MM.1S (cell line): ENCODE results near the gene TNIK.

ENCODE experiments used
- DNase-seq: peaks from one replicate; pipeline ENCODE4 v3.0.0-alpha.2; 2015
- H2AFZ ChIP-seq: fragments of 300-600 bp; sonication (generic); 2 replicates; pipeline ENCODE4 v1.6.0; 2016; ENCODE audit warnings: antibody characterized with exemption, low read length
- H3F3A ChIP-seq: fragments of 300-600 bp; sonication (generic); 2 replicates; pipeline ENCODE4 v1.6.1; 2016; ENCODE audit warnings: mild to moderate bottlenecking, antibody characterized with exemption, low read length, moderate library complexity, mixed read lengths; ENCODE audit not compliant: insufficient read depth
- H3K27ac ChIP-seq: fragments of 300-600 bp; sonication (generic); 2 replicates; pipeline ENCODE4 v1.5.1; 2016; ENCODE audit warnings: mild to moderate bottlenecking, low read length
- H3K27me3 ChIP-seq: fragments of 300-600 bp; sonication (generic); replicated peaks from 2 replicates; pipeline ENCODE4 v1.6.0; 2016; ENCODE audit warnings: low read length; ENCODE audit not compliant: insufficient read depth
- H3K36me3 ChIP-seq: fragments of 300-600 bp; sonication (generic); replicated peaks from 2 replicates; pipeline ENCODE4 v1.6.1; 2016; ENCODE audit warnings: mild to moderate bottlenecking, low read length, mixed read lengths; ENCODE audit not compliant: insufficient read depth
- H3K4me1 ChIP-seq: fragments of 300-600 bp; sonication (generic); 2 replicates; pipeline ENCODE4 v1.6.1; 2016; ENCODE audit warnings: low read length, mixed read lengths
- H3K4me2 ChIP-seq: fragments of 300-600 bp; sonication (generic); 2 replicates; pipeline ENCODE4 v1.6.0; 2016; ENCODE audit warnings: low read depth, low read length
- H3K4me3 ChIP-seq: fragments of 300-600 bp; sonication (generic); 2 replicates; pipeline ENCODE4 v1.5.1; 2016; ENCODE audit warnings: low read length, mixed read lengths
- H3K79me2 ChIP-seq: fragments of 300-600 bp; sonication (generic); 2 replicates; pipeline ENCODE4 v1.6.1; 2016; ENCODE audit warnings: mixed run types, low read length, mixed read lengths
- H3K9ac ChIP-seq: fragments of 300-600 bp; sonication (generic); 2 replicates; pipeline ENCODE4 v1.6.1; 2016; ENCODE audit warnings: low read length, mixed read lengths
- H3K9me2 ChIP-seq: fragments of 300-600 bp; sonication (generic); replicated peaks from 2 replicates; pipeline ENCODE4 v1.6.1; 2016; ENCODE audit warnings: mild to moderate bottlenecking, low read length, mixed read lengths; ENCODE audit not compliant: insufficient read depth
- H3K9me3 ChIP-seq: fragments of 300-600 bp; sonication (generic); replicated peaks from 2 replicates; pipeline ENCODE4 v1.6.1; 2016; ENCODE audit warnings: mild to moderate bottlenecking, low read length, mixed read lengths; ENCODE audit not compliant: insufficient read depth
- H4K20me1 ChIP-seq: fragments of 300-600 bp; sonication (generic); 2 replicates; pipeline ENCODE4 v1.6.1; 2016; ENCODE audit warnings: mild to moderate bottlenecking, low read length, moderate library complexity, mixed read lengths; ENCODE audit not compliant: insufficient read depth
- EZH2 ChIP-seq: fragments of 300-600 bp; sonication (generic); optimal IDR thresholded peaks from 2 replicates; pipeline ENCODE3; 2017; ENCODE audit warnings: low read depth, mild to moderate bottlenecking, antibody characterized with exemption, low read length, mixed read lengths
- EZH2phosphoT487 ChIP-seq: fragments of 300-600 bp; sonication (generic); IDR thresholded peaks from 2 replicates; pipeline ENCODE4 v1.6.1; 2018; ENCODE audit warnings: antibody characterized with exemption, low read length
- TF ChIP-seq, protein P1 (sequence below): fragments of 300-600 bp; sonication (generic); IDR thresholded peaks from 2 replicates; pipeline ENCODE4 v1.5.1; 2016; ENCODE audit warnings: antibody characterized with exemption, low read length, mixed read lengths

The TNIK gene

DNA sequence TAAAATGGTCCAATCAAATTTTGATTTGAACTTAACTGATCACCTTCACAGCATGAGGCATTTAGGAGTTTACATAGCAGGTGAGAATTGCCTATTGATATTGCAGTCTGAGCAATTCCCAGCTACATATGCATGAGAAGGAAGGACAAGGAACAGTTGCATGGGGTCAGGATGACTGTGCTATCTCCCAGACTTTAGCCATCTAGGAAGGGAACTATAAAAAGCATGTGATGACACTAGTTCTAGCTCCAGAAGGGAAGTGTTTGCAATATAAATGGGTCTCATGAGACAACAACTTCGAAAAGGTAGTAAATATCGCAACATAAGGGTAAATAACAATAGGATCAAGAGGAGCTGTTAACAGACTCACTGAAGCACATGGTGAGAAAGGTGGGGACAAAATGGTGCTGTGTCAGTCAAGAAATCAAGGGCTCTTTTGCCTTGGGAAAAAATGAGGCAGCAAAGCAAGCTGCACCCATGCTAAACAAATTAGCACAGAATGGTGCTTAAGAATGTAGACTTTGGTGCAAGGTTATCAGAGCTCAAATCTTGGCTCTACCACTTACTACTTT is 343.3 kb downstream of the TNIK start:
- no peak overlapping the region for H2AFZ ChIP-seq
- no peak for DNase-seq
- TF ChIP-seq EZH2 (no peak), EZH2phosphoT487 (no peak)
- TF ChIP-seq, protein P1, sequence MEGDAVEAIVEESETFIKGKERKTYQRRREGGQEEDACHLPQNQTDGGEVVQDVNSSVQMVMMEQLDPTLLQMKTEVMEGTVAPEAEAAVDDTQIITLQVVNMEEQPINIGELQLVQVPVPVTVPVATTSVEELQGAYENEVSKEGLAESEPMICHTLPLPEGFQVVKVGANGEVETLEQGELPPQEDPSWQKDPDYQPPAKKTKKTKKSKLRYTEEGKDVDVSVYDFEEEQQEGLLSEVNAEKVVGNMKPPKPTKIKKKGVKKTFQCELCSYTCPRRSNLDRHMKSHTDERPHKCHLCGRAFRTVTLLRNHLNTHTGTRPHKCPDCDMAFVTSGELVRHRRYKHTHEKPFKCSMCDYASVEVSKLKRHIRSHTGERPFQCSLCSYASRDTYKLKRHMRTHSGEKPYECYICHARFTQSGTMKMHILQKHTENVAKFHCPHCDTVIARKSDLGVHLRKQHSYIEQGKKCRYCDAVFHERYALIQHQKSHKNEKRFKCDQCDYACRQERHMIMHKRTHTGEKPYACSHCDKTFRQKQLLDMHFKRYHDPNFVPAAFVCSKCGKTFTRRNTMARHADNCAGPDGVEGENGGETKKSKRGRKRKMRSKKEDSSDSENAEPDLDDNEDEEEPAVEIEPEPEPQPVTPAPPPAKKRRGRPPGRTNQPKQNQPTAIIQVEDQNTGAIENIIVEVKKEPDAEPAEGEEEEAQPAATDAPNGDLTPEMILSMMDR, result no peak
- no peak overlapping the region for H3K9ac ChIP-seq
- no peaks in the 10 kb centered on the region for H3K27me3 ChIP-seq
- H3K79me2 ChIP-seq, result no peaks in the 10 kb centered on the region
- H3K9me2 ChIP-seq, result no peaks in the 10 kb centered on the region
- no peaks in the 10 kb centered on the region for H3F3A ChIP-seq
- no peak overlapping the region for H3K4me2 ChIP-seq
- no peaks in the 10 kb centered on the region for H4K20me1 ChIP-seq
- H3K9me3 ChIP-seq, result no peaks in the 10 kb centered on the region
- no peaks in the 10 kb centered on the region for H3K36me3 ChIP-seq
- no peak overlapping the region for H3K27ac ChIP-seq
- H3K4me1 ChIP-seq, result no peaks in the 10 kb centered on the region
- H3K4me3 ChIP-seq, result no peak overlapping the region

DNA sequence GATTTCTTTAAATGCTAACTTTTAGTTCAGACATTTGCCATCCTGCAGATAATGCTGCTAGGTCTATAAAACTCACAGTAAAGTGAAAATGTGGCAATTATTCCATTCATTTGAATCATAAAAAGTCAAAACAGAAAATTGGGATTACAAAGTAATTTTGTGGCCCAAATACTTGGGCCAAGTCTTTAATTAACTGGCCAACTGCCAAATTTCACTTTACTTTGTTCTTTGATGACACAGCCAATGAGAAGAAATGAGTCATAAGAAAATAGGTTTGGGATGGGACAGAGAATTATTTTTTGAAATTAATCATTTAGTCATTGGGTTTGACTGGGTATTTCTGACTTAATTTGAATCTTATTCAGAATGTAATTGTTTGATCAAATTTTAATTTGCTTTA is 343.8 kb downstream of the TNIK start:
- TF ChIP-seq, protein P1, result no peak
- no peak for TF ChIP-seq EZH2phosphoT487
- no peaks in the 10 kb centered on the region for H3K9me3 ChIP-seq
- H3K9ac ChIP-seq, result no peak overlapping the region
- no peaks in the 10 kb centered on the region for H3F3A ChIP-seq
- no peak for DNase-seq
- H3K4me3 ChIP-seq, result no peak overlapping the region
- H4K20me1 ChIP-seq, result no peaks in the 10 kb centered on the region
- no peaks in the 10 kb centered on the region for H3K27me3 ChIP-seq
- H2AFZ ChIP-seq, result no peak overlapping the region
- H3K36me3 ChIP-seq, result no peaks in the 10 kb centered on the region
- no peak overlapping the region for H3K27ac ChIP-seq
- no peaks in the 10 kb centered on the region for H3K79me2 ChIP-seq
- H3K9me2 ChIP-seq, result no peaks in the 10 kb centered on the region
- no peak overlapping the region for H3K4me2 ChIP-seq
- H3K4me1 ChIP-seq, result no peaks in the 10 kb centered on the region

DNA sequence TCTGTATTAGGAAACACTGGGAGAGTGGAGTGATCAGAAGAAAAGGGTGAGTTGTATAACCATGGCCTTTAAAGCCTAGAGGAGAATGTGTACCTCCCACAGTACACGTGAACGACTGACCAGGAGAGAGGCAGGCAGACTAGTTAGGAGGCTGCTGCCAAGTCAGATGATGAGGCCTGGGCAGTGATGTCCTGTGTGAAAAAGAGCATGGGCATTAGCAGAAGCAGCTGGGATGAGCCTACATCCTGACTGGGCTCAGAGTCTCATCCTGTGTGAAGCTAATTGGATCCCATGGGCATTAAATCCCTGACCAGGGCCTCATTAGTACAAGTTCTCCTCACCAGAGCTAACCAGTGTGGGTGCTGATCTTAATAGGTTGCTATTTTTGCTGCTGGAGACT is 344.5 kb downstream of the TNIK start:
- H3K4me3 ChIP-seq, result no peak overlapping the region
- no peaks in the 10 kb centered on the region for H4K20me1 ChIP-seq
- no peak overlapping the region for H3K4me2 ChIP-seq
- H3K27ac ChIP-seq, result no peak overlapping the region
- H2AFZ ChIP-seq, result no peak overlapping the region
- H3F3A ChIP-seq, result no peaks in the 10 kb centered on the region
- no peaks in the 10 kb centered on the region for H3K79me2 ChIP-seq
- no peaks in the 10 kb centered on the region for H3K4me1 ChIP-seq
- no peak for DNase-seq
- no peak overlapping the region for H3K9ac ChIP-seq
- no peaks in the 10 kb centered on the region for H3K36me3 ChIP-seq
- no peaks in the 10 kb centered on the region for H3K9me2 ChIP-seq
- H3K27me3 ChIP-seq, result no peaks in the 10 kb centered on the region
- TF ChIP-seq EZH2phosphoT487 (no peak), EZH2 (no peak)
- TF ChIP-seq, protein P1, result no peak
- H3K9me3 ChIP-seq, result no peaks in the 10 kb centered on the region
